ENCODE data around the gene ACOT7.

GRCh38 chr1:6357243-6357936, 36.2 kb downstream of the ACOT7 start:
- TF ChIP-seq CTCF (conservative IDR thresholded peaks at IDR 0.05; ENCODE audit: low read length): peak; percentile 54
- no peak for TF ChIP-seq EZH2phosphoT487 (IDR thresholded peaks at IDR 0.05; ENCODE audit: borderline replicate concordance)

Measured in Loucy (cell line).